ENCODE data around the gene OTOGL.

DNA sequence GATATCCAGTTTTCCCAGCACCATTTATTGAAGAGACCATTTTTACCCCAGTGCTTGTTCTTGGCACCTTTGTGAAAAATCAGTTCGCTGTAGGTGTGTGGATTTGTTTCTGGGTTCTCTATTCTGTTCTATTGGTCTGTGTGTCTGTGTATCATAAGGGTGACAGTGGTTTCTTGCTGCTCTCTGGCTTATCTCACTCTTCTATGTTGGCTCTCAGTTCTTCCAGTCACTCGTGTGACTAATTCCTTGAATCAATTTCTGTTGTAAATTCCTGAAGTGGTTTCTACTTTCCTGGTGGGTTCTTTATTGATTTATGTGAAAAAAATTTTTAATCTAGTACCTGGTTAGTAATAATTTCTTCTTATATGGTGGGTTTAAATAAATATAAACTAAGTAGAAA, 58.3 kb downstream of the OTOGL start:
- TF ChIP-seq, protein P1, sequence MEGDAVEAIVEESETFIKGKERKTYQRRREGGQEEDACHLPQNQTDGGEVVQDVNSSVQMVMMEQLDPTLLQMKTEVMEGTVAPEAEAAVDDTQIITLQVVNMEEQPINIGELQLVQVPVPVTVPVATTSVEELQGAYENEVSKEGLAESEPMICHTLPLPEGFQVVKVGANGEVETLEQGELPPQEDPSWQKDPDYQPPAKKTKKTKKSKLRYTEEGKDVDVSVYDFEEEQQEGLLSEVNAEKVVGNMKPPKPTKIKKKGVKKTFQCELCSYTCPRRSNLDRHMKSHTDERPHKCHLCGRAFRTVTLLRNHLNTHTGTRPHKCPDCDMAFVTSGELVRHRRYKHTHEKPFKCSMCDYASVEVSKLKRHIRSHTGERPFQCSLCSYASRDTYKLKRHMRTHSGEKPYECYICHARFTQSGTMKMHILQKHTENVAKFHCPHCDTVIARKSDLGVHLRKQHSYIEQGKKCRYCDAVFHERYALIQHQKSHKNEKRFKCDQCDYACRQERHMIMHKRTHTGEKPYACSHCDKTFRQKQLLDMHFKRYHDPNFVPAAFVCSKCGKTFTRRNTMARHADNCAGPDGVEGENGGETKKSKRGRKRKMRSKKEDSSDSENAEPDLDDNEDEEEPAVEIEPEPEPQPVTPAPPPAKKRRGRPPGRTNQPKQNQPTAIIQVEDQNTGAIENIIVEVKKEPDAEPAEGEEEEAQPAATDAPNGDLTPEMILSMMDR (IDR thresholded peaks at IDR 0.05 in 4 of 5, conservative IDR thresholded peaks at IDR 0.05 in 1 of 5) = no peak
- TF ChIP-seq POLR2A (IDR thresholded peaks at IDR 0.05) = no peak
